ENCODE results near the gene PRKG1. TPM values are rescaled to one million over a fixed set of nuclear protein-coding genes. Genes with fewer than 3 reads are reported as not detected.

The PRKG1 gene
- total and polyA plus RNA-seq, 2 donors from 2014 or later = 3.6 to 14.8 TPM

DNA sequence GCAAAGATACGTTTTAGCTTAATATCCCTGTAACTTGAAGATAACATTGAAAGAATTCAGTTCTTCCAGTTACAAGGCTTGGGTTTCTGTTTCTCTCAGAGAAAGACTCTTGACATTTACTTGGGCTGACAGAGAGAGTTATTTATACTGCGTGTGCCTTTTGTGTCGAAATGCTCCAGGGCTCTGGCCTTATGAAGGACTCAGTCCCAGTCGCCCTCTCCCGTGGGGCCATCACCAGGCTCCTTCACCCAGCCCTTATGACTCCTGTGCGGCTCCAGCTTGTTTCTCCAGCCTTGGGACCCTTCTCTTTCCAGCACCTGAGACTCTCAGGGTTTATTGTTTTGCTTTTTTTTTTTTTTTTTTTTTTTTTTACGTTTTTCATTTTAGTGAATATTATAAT lies 997.5 kb downstream of the PRKG1 start:
- FAIRE-seq (no peak), DNase-seq (no peak)
- Histone ChIP-seq H3K4me1 (ENCODE audit: control insufficient read depth in 2 of 3, insufficient read depth in 2 of 3, low read depth in 1 of 3, low read length in 3 of 3) (no peaks in the 10 kb centered on the region), H3K9ac (ENCODE audit: low read length in 3 of 3) (no peak overlapping the region), H3K4me3 (ENCODE audit: low read length in 3 of 3) (no peak overlapping the region), H3K36me3 (ENCODE audit: control insufficient read depth in 2 of 3, insufficient read depth in 3 of 3, low read length in 3 of 3) (no peaks in the 10 kb centered on the region), H3K27ac (ENCODE audit: low read depth in 2 of 2, low read length in 2 of 2) (no peak overlapping the region), H3K27me3 (ENCODE audit: control insufficient read depth, insufficient read depth, low read length) (no peaks in the 10 kb centered on the region), H3K9me3 (ENCODE audit: control insufficient read depth in 2 of 3, insufficient read depth in 1 of 3, low read length in 3 of 3) (no peaks in the 10 kb centered on the region)
- intact Hi-C loops (cut with DNase I) = no loop called here
- no peak for TF ChIP-seq CTCF (IDR thresholded peaks at IDR 0.05; ENCODE audit: borderline replicate concordance, extremely low read depth, insufficient read depth)

- H3K27me3 ChIP-seq (ENCODE audit: control insufficient read depth, insufficient read depth, low read length) = no peaks in the 10 kb centered on the region
- H3K36me3 ChIP-seq (ENCODE audit: control insufficient read depth in 2 of 3, insufficient read depth in 3 of 3, low read length in 3 of 3) = no peaks in the 10 kb centered on the region
- H3K4me3 ChIP-seq (ENCODE audit: low read length in 3 of 3) = no peak overlapping the region
- no peak for FAIRE-seq
- intact Hi-C loops (cut with DNase I) = no loop called here
- DNase-seq = no peak
- no peaks in the 10 kb centered on the region for H3K9me3 ChIP-seq (ENCODE audit: control insufficient read depth in 2 of 3, insufficient read depth in 1 of 3, low read length in 3 of 3)
- H3K9ac ChIP-seq (ENCODE audit: low read length in 3 of 3) = no peak overlapping the region
- TF ChIP-seq CTCF (IDR thresholded peaks at IDR 0.05; ENCODE audit: borderline replicate concordance, extremely low read depth, insufficient read depth) = no peak
- no peak overlapping the region for H3K27ac ChIP-seq (ENCODE audit: low read depth in 2 of 2, low read length in 2 of 2)
- no peaks in the 10 kb centered on the region for H3K4me1 ChIP-seq (ENCODE audit: control insufficient read depth in 2 of 3, insufficient read depth in 2 of 3, low read depth in 1 of 3, low read length in 3 of 3)
Measured at GRCh38 chr10:52074505-52075026, 1000.3 kb downstream of the PRKG1 start.

- FAIRE-seq = no peak
- intact Hi-C loops (cut with DNase I) = no loop called here
- H3K9ac ChIP-seq (ENCODE audit: low read length in 3 of 3) = no peak overlapping the region
- H3K27ac ChIP-seq (ENCODE audit: low read depth in 2 of 2, low read length in 2 of 2) = no peak overlapping the region
- H3K9me3 ChIP-seq (ENCODE audit: control insufficient read depth in 2 of 3, insufficient read depth in 1 of 3, low read length in 3 of 3) = no peaks in the 10 kb centered on the region
- no peak for TF ChIP-seq CTCF (IDR thresholded peaks at IDR 0.05; ENCODE audit: borderline replicate concordance, extremely low read depth, insufficient read depth)
- no peak for DNase-seq
- no peak overlapping the region for H3K4me3 ChIP-seq (ENCODE audit: low read length in 3 of 3)
- H3K4me1 ChIP-seq (ENCODE audit: control insufficient read depth in 2 of 3, insufficient read depth in 2 of 3, low read depth in 1 of 3, low read length in 3 of 3) = no peaks in the 10 kb centered on the region
- no peaks in the 10 kb centered on the region for H3K27me3 ChIP-seq (ENCODE audit: control insufficient read depth, insufficient read depth, low read length)
- no peaks in the 10 kb centered on the region for H3K36me3 ChIP-seq (ENCODE audit: control insufficient read depth in 2 of 3, insufficient read depth in 3 of 3, low read length in 3 of 3)
Measured at GRCh38 chr10:52077814-52078213, 1003.5 kb downstream of the PRKG1 start.

- Histone ChIP-seq H3K27ac (ENCODE audit: low read depth in 2 of 2, low read length in 2 of 2) (no peak overlapping the region), H3K4me1 (ENCODE audit: control insufficient read depth in 2 of 3, insufficient read depth in 2 of 3, low read depth in 1 of 3, low read length in 3 of 3) (no peaks in the 10 kb centered on the region), H3K27me3 (ENCODE audit: control insufficient read depth, insufficient read depth, low read length) (no peaks in the 10 kb centered on the region), H3K9me3 (ENCODE audit: control insufficient read depth in 2 of 3, insufficient read depth in 1 of 3, low read length in 3 of 3) (no peaks in the 10 kb centered on the region), H3K9ac (ENCODE audit: low read length in 3 of 3) (no peak overlapping the region), H3K36me3 (ENCODE audit: control insufficient read depth in 2 of 3, insufficient read depth in 3 of 3, low read length in 3 of 3) (no peaks in the 10 kb centered on the region), H3K4me3 (ENCODE audit: low read length in 3 of 3) (no peak overlapping the region)
- FAIRE-seq (no peak), DNase-seq (no peak)
- TF ChIP-seq CTCF (IDR thresholded peaks at IDR 0.05; ENCODE audit: borderline replicate concordance, extremely low read depth, insufficient read depth) = no peak
- intact Hi-C loops (cut with DNase I) = no loop called here
Measured at GRCh38 chr10:52078397-52078937, 1004.2 kb downstream of the PRKG1 start.
